Stimulated activated CD4-positive, alpha-beta T cell treated with anti-CD3 and anti-CD28 coated beads, Interleukin-1b, Interleukin-23, amount 100 ng/mL, for 1 hour (primary cell): ENCODE data around the gene SGPL1.
"Not testable (repeated sequence)": the region's sequence is repeated elsewhere in the genome, so short reads cannot be mapped to it uniquely, and the experiment has no call there.

ENCODE experiments used
- DNase-seq, 2 donors: peaks; one replicate each; pipeline ENCODE4 v3.0.0-alpha.2; 2020; ENCODE audit warnings: low read depth in 2 of 2

SGPL1 gene

DNA sequence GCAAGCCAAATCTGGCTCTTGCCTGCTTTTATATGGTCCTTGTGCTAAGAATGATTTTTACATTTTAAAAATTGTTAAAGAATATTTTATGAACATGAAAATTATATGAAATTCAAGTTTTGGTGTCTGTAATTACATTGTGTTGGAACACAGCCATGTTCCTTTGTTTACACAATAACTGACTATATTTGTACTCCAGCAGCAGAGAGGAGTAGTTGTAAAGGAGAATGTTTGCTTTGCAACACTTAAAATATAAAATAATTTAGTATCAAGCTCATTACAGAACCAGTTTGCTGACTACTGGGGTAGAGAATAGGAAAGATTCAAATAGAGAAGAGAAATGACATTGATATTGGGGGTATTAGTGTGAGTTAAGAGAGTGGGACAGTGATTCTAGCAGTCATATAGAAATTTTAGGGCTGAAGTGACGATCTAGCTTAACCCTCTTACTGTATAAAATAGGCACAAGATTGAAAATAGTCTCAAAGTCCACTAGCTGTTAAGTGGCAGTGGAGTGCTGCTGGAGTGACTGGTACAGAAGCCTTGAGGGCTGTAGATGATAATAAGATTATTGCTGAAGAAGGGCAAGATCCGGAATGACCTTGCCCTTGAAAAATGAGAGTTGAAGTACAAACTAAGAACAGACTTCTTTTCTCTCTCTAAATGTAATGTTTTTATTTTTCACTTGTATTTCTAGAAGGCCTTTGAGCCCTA, 28.2 kb downstream of the SGPL1 start:
- no peak for DNase-seq

DNA sequence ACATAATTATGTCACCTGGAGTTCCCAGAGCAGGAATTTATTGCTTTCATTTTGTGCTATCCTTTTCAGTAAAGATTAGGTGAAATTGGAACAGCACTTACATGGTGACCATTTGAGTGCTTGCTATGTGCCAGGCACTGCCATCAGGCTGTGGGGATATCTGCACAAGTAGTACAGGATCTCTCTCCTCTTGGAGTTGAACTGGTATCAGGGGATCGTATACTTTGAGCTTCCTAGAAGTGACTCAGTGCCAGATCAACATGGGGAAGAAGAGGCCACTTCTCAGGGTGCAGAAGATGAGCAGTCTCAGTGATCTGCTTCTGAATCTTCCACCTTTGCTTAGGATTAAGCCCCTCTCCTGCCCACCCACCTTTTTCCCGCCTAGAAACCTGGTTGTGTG, 29.5 kb downstream of the SGPL1 start:
- no peak for DNase-seq

DNA sequence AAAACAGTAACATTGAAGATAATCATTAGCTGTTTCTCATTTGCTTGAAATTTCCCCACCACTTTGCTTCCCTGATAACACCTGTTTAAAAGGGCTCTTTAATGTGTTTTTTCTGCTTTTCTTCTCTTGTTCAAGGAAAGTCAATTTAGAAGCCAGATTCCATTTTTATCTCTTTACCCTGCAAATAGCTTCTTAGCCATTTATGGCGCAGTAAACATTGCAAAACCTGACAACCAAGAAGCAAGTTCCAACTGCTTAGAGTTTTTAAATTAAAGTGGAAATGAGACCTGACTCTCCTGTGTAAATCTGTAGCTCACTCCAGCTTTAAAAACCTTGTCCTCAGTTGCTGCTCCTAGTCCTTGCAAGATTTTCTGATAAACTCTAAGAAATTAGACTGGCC, 30.1 kb downstream of the SGPL1 start:
- DNase-seq: no peak

DNA sequence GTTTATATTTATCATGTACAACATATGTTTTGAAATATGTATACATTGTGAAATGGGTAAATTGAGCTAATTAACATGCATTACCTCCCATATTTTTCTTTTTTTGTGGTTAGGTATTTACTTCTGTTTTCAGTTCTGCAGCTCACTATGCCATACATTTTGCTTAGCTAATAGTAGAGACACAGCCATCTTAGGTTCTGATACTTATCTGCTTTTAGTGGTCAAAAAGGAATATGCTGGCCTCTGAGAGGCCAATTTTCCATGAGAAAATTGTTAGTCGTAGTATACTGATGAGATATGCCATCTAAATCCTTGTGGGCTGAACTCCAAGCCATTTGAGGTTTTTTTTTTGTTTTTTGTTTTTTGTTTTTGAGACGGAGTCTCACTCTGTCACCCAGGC, 31.0 kb downstream of the SGPL1 start:
- DNase-seq: no peak

DNA sequence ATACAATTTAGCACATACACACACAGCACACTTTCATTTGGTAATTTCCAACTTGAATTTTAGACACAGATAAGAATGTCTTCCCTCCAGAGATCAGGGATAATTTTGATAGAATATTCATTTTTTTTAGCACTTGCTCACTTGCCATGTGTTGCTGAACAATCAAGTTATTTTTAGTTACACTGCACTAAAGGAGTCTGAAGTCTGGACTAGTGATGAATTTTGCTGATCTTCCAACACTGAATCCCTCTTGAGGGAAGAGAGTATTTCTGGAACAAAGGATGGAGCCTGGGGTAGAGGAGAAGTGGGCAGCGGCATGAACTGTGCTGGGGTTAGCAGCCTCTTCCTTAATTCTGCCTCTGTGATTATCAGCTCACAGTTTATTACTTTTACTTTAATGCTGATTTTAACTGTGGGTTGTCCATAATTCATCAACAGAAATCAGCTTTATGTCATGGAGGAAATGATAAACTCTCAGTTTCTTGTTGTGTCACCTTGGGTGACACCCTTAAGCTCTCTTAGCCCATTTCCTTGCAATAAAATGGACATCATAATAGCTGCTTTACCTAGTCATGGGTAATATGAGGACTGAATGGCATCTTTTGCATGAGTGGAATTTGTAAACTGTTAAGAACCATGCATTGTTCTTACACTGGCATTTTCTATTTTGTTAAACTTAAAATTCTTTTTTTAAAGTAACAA, 32.1 kb downstream of the SGPL1 start:
- no peak for DNase-seq

DNA sequence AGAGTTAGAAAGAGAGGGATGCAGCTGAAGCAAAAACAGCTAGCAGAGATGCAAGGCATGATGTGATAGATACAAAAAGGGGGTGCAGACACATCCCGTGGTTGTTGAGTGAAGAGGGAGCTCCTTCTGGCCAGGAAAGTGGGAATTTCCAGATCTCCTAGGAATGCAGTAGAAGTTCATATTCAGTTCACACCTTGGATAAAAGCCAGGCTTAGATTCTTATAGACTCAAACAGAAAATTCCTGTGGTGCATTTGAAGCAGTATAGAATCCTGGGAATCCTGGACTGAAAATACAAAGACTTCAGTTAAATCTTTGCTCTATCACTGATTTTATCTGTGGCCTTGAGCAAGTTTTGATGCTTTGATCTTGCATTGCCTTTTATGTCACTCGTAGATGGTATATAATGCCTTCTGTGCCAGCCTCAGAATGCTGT, 33.9 kb downstream of the SGPL1 start:
- DNase-seq: no peak

DNA sequence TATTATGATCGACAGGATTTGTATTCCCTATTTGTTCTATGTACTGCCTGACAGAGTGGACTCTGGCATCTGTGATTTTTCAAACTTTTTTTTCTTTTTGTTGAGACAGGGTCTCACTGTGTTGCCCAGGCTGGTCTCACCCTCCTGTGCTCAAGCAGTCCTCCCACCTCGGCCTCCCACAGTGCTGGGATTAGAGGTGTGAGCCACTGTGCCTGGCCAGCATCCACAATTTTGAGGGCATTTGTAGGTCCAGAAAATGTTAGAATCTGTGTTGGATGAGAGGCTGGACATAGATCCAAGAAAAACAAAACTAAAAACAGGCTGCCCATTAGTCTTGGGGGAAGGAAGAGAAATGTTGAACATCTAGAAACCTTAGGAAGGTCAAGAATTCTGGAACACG, 34.3 kb downstream of the SGPL1 start:
- DNase-seq: no peak

DNA sequence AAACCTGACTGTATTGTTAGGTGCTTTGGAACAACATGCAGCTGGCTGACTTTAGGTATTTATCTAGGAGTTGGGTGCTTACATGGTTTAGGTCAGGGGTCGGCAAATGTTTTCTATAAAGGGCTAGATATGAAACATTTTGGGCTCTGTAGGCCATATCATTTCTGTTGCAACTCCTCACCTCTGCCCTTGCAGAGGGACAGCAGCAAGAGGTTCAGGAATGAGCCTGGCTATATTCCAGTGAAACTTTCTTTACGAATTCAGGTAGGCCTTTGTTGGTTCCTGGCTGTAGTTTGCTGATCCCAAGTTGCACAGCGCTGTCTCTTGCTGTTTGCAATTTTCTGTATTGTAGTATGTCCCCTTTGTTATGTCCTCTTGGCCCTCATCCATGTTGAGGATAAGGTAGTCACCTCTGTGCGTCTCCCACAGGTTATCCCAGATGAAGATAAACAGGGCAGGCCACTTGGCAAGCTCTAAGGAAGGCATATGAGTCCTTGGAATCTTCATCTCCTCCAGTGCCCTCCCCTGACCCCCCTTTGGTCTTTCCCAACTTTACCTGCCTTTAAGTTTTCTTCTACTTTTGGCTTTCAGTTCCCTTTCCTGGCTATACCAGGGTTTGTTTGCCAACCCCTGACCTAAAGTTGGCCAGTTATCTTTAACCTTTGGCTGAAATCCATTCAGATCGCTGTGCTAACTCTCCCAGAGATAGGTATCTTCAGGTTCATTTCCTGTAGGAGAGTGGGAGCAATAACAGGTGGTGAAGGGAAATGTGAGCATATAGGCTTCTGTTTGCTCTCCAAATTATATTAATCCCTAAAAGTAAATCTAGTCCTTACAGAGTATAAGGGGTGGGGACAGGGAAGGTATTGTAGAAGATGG, 36.1 kb downstream of the SGPL1 start:
- DNase-seq: no peak

DNA sequence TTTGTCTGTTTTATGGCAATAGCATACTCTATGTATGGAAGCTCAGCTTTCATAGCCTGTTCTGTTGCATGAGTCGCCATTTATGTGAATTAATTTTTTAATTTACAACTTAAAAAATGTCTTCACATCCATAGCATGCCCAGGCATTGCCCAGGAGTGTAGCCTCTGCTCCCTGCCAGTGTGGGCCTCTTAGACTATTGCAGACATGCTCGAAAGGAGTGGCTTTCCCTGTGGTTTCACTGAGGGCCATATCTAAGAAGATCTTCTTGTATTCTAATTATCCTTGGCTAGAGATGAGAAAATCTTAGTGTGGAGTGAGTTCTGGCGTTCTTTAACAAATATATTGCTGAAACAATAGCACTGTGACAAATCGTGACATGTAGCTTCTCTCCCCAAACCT, 37.3 kb downstream of the SGPL1 start:
- DNase-seq: no peak

DNA sequence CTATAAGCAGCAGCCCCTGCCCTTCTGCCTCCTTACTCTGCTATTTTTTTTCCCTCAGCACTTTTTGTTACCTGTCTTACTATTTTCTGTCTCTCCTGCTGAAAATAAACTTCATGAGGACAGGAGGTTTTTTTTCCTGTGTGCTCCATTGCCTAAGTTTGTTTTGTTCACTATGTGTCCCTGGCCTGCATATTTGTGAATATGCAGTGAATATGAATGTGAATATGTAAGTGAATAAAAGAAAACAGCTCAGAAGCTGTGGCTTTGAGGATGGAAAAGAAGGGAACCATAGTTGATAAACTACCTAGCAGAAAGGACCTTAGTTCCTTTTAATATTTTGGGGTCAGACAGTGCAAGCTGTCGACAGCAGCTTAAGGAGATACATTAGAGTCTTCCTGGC, 37.7 kb downstream of the SGPL1 start:
- no peak for DNase-seq

DNA sequence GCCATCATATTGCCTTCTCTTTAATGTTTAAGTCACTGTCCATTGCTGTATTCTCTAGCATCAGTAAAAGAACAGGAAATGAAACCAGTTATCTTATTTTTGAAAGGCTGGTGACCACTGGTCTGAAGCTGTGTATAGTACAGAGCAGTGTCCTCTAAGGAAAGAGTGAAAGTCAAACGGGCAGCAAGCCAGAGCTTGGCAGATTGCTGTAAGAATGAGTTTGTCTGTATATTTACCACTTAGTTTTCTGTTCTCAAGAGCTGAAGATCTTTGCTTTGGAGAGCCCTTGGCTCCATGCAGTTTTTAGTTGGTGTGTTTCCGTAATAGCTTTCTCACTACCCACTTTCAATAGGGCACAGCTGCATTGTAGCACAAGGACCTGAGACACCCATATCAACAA, 40.7 kb downstream of the SGPL1 start:
- DNase-seq: no peak

DNA sequence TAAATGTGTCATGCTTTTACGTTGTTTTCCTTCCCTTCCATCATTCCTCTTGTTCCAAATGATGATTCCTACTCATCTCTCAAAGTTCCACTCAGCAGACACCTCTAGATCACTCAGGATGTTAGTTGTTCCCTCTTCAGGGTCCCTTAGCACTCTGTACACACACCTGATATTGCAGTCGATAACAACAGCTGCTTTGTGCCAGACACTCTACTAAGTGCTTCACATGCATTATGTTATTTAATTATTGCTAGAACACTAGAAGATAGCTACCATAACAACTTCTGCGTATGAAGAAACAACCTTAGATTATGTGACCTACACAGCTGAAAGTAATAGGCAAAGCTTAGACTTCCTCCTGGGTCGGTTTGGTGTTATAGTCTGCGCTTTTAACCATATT, 43.0 kb downstream of the SGPL1 start:
- no peak for DNase-seq

DNA sequence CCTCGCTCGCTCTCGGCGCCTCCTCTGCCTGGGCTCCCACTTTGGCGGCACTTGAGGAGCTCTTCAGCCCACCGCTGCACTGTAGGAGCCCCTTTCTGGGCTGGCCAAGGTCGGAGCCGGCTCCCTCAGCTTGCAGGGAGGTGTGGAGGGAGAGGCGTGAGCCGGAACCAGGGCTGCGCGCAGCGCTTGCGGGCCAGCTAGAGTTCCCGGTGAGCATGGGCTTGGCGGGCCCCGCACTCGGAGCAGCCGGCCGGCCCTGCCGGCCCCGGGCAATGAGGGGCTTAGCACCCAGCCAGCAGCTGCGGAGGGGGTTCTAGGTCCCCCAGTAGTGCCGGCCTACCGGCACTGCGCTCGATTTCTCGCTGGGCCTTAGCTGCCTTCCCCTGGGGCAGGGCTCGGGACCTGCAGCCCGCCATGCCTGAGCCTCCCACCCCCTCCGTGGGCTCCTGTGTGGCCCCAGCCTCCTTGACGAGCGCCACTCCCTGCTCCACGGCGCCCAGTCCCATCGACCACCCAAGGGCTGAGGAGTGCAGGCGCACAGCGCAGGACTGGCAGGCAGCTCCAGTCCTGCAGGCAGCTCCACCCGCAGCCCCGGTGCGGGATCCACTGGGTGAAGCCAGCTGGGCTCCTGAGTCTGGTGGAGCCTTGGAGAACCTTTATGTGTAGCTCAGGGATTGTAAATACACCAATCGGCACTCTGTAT, 45.9 kb downstream of the SGPL1 start:
- DNase-seq: not testable (repeated sequence)

DNA sequence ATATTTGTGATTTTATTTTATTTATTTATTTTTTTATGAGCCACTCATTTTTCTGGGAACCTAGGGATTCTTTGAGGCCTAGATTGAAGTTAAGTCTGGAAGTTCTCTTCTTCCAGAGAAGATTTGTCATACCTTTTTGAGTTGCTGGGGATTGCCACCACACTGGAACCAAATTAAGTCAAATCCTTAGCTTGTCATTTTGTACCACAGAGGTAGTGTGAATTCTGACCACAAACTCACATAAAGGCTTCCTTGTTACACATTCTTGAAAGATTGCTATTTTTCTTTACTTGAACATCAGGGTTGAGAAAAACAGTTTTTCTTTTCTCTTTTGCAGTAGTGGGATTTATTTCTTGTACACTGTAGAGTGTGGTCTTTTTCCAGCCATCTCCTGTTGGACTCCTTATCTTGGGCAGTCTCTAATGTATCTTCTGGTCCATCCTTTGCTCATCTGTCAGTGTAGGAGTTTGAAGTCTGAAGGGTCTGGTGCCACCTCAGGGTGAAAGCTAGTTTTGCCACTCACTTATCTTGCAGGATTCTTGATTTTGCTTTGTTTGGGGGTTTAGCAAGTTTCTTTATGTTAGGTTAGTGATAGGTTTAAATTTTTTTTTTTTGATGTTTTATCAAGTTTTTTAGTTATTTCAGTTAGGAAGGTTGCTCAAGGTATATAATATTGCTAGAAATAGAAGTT, 47.9 kb downstream of the SGPL1 start:
- DNase-seq: no peak

DNA sequence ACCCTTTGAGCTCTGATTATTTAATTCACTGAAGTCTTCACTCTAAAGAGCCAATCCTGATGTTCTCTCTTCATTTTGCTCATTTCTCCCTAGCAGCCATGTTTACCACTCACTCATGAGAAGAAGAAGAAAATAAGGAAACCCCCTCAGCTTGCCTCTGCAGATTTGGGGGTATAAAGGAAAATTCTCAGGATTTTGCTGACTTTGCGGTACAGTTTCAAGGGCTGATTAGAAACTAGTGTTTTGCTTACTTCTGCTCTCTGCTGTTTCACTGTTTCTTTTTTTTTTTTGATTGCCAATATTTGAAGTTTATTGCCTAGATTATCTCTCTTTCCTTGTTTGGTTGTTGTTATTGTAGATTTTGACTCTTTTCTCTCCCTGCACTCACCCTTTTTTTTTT, 49.2 kb downstream of the SGPL1 start:
- DNase-seq: no peak

DNA sequence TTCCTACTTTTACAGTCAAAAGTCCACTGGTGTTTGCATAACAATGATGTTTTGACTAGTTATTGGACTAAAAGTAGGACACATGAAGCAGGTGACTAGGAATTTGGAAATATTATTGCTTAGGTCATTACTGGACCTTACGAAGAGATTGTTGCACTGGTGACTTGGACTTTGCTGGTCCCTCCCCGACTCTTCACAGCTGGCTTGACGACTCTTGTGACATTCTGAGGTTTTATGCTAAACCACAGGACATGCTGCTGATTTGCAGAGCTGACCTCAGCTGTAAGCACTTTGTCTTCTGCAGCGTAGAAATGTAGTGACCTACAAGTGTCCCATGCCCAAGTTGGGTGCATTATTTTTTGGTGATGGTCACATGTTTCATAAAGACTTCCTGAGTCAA, 50.7 kb downstream of the SGPL1 start:
- DNase-seq: no peak

DNA sequence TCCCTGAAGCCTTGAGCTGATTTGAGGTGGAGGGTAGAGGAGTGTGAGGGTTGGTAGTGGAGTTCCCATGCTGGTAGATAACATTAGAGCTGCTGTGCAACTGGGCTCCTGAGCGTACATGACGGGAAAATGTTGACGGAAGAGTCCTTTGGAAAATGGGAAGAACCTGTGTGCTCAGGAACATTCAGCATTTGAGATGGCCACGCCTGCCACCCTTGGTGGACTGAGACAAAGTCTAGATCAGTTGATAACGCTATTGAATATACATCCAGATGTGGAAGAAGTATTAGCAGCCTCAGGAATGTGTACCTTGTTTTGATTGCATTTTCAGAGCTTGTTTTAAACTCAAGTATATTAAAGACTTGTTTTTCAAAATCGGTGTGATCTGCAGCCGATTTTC, 56.5 kb downstream of the SGPL1 start:
- DNase-seq: no peak

DNA sequence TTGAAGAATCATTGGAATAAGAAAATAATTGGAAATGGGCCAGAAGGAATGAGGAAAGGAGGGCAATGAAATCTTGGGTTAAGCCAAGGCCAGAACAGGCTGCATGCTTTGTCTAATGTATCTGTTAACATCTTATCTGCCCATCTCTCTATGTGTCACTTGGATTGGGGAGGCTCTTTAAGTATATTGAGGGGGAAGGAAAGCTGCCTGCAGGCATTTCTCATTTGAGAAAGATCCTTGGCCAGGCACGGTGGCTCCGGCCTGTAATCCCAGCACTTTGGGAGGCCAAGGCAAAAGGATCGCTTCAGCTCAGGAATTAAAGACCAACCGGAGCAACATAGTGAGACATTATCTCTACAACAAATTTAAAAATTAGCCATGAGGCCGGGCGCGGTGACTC, 58.3 kb downstream of the SGPL1 start:
- DNase-seq: no peak

DNA sequence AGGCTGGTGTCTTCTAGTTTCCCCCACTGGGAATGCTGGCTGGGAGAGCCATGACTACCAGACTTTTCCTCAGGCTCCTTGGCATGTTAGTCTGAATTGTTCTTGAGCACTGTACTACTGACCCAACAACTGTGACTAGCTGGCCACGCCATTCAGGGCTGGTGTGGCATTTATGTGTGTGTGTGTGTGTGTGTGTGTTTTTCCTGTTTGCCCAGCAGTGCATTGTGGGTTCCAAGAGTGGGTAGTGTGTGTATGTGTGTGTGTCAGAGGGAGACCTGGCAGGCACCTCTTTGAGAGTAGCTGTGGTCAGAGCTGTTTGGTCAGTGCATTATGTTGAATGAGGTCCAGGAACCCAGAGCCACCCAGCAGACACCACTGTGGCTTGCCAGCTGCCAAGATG, 63.5 kb downstream of the SGPL1 start:
- no peak for DNase-seq

DNA sequence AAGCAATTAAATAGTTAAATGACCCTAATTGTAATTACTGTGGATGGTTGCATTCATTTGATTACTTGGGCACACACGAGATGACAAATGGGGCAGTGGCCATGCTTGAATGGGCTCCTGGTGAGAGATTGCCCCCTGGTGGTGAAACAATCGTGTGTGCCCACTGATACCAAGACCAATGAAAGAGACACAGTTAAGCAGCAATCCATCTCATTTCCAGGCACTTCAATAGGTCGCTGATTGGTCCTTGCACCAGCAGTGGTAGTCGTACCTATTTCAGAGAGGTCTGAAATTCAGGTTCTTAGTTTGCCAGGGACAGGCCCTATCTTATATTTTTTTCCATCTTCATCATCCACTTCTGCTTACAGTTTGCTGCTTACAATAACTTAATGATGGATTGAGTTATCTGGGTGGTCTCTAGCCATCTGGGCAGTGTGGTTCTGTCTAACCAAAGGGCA, 64.4 kb downstream of the SGPL1 start:
- DNase-seq: peak; percentile 47

DNA sequence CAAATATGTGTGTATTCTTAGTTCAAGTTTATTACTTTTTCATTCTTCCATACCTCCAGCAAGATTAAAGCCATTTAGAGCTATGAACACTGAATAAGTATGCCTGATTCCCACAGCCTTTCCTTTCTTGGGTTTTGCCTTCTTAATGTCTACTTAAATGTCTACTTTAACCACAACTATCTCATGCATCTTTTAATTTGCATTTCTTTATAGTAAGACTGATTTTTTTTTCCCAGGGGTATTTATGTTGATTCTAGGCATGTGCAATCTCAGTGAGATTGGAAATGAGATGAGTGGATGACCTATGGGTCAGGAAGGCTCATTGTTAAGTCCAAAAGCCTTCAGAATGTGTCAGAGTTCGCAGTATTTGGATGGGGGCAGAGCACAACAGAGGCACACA, 69.0 kb downstream of the SGPL1 start:
- no peak for DNase-seq
